ENCODE measurements around the gene RSRC1.
A peak's percentile ranks its signal among the peaks of the same experiment; 100 is the strongest.

RSRC1 gene

DNA sequence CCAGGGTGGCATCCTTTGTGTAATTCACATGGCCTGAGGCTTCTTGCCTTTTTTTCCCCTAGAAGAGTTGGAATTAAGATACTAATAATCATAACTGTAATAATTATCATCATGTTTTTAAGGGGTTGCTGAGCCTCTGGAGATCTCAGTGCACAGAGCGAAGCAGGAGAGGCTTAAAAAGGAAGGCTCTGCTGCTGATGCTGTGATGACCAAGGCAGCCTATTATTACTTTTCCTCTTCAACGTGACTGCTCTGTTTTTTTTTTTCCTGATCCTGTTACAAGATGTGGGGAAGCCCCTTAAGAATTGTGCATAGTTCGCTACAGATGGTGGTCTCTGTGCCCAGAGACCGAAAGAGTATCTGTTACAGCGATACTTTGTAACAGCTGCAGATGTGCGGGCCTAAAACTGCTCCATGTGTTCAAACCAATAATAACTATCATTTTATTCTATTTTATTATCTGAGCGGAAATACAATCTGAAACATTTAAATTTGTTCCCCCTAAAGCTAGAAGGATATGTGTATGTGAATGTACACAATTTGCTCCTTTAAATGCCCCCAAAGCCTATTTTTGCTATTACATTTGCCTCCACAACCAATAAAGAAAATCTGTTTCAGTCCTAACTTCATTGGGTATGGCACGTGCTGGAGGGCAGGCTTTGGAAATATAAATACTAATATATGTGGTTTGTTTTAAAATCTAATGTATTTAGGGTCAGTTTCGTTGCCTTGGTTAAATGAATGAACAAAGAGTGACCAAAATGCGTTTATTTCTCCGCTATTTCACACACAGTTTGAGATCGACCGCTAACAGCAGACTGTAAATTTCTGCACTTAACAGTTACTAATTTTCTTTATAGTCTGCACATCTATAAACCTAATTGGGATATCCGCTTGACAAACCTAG, 8.3 kb upstream of the RSRC1 start:
- Histone ChIP-seq H3K27ac (ENCODE audit: low read depth, low read length) (no peak overlapping the region), H3K36me3 (ENCODE audit: insufficient read depth, low read length) (peaks cover 47% of the 10 kb centered on the region), H3K79me2 (ENCODE audit: control insufficient read depth, insufficient read depth, low read length, unreplicated experiment) (peaks cover 44% of the 10 kb centered on the region), H3K27me3 (ENCODE audit: insufficient read depth, low read length) (no peaks in the 10 kb centered on the region), H3K4me1 (ENCODE audit: control insufficient read depth, insufficient read depth, low read length, unreplicated experiment) (peaks cover 14% of the 10 kb centered on the region), H2AFZ (ENCODE audit: low read length, unreplicated experiment) (no peak overlapping the region), H3K4me3 (ENCODE audit: low read depth, low read length) (peak overlapping the region; percentile 96; the same call in 1 of the 2 replicates)

DNA sequence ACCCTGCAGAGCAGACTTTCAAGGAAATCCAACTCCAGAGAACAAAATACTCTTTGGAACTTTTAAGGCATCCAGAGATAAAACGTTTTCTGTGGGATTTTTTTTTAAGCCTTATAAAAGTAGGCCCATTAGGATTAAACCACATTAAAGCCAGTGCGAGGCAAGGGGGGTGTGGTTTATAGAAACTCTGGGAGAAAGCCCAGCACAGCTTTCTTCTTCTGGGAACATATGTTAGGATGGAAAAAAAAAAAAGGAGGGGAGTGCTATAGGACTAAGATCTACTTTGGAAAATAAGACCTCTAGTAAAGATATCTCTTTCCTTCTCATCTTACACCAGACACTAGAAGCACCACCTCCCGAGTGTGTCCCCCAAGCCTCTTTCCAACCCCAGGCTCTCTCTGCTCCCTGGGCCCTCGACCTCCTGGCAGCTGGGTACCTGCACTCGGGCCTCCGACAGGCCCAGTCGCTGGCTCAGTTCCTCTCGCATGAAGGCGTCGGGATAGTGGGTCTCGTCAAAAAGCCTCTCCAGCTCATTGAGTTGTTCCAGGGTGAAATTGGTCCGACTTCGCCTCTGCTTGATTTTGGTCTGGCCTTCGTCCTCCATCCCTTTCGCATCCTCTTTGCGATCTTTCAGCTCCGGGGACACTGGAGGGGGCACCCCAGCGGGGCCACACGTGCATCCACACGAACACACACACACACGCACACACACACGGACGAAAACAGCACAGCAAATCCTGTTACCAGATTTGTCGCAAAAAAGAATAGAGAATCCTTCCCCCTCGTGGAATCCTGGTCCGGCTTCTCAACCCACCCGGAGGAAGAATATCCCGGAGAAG, 7.4 kb upstream of the RSRC1 start:
- Histone ChIP-seq H2AFZ (ENCODE audit: low read length, unreplicated experiment) (peak overlapping the region; percentile 82), H3K4me3 (ENCODE audit: low read depth, low read length) (peak overlapping the region; percentile 96), H3K27ac (ENCODE audit: low read depth, low read length) (no peak overlapping the region), H3K27me3 (ENCODE audit: insufficient read depth, low read length) (no peaks in the 10 kb centered on the region), H3K79me2 (ENCODE audit: control insufficient read depth, insufficient read depth, low read length, unreplicated experiment) (peaks cover 46% of the 10 kb centered on the region), H3K4me1 (ENCODE audit: control insufficient read depth, insufficient read depth, low read length, unreplicated experiment) (peaks cover 14% of the 10 kb centered on the region), H3K36me3 (ENCODE audit: insufficient read depth, low read length) (peaks cover 40% of the 10 kb centered on the region)

DNA sequence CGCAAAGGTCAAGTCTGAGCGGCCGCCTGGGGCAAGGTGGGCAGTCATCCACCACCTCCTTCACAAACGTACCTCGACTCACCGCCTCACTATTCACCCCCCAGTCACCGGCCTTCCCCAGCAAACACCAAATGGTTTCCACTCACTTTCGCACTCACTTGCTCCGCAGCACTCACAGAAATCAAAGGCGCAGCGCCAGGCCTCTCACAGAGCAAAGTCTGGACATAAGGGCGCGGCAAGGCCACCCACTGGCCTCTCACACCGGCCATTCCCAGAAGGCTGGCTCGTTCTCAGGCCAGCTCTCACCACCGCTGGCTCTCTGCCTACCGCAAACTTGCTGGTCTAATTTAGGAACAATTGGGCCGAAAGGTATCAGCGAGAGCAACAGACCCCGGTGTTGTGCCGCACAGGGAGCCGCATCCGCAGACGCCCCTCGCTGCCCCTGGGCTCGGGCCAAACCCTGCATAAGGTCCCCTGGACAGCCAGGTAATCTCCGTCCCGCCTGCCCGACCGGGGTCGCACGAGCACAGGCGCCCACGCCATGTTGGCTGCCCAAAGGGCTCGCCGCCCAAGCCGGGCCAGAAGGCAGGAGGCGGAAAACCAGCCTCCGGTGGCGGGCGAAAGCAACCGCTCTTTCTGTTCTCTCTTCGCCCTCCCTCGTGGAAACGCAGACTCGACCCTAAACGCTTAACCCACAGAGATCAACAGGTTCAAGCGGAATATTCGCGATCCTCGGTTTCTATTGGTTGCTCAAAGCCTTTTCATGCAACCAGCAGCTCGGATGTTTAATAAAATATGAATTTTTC, 6.6 kb upstream of the RSRC1 start:
- Histone ChIP-seq H3K79me2 (ENCODE audit: control insufficient read depth, insufficient read depth, low read length, unreplicated experiment) (peaks cover 47% of the 10 kb centered on the region), H3K4me3 (ENCODE audit: low read depth, low read length) (peak overlapping the region; percentile 96), H3K4me1 (ENCODE audit: control insufficient read depth, insufficient read depth, low read length, unreplicated experiment) (peaks cover 14% of the 10 kb centered on the region), H3K27ac (ENCODE audit: low read depth, low read length) (peak overlapping the region; percentile 27; the same call in 1 of the 2 replicates), H3K27me3 (ENCODE audit: insufficient read depth, low read length) (no peaks in the 10 kb centered on the region), H2AFZ (ENCODE audit: low read length, unreplicated experiment) (peak overlapping the region; percentile 82), H3K36me3 (ENCODE audit: insufficient read depth, low read length) (peaks cover 32% of the 10 kb centered on the region)

DNA sequence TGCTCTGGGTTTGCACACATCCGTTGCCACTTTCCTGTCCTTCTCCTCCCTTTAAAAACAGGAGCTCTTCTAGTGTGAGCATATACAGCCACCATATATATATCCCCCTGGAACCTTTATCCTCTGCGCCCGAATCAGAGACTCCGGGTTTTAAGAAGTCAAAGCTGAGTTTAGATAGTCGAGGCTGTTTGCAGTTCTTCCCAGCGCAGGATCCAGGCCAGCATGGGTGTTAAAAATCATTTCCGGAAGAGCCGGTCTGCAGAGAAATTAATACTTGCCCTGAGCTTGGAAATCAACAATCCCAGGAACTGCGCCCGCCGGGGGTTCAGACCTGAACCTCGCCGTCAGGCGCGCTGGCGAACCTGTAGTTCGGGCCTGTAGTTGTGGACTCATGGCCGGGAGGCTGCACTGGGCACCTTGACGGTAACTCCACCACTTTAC, 6.0 kb upstream of the RSRC1 start:
- no peaks in the 10 kb centered on the region for H3K27me3 ChIP-seq (ENCODE audit: insufficient read depth, low read length)
- H3K4me3 ChIP-seq (ENCODE audit: low read depth, low read length) = peak overlapping the region; percentile 96
- H3K36me3 ChIP-seq (ENCODE audit: insufficient read depth, low read length) = peaks cover 26% of the 10 kb centered on the region
- H2AFZ ChIP-seq (ENCODE audit: low read length, unreplicated experiment) = peak overlapping the region; percentile 82
- peak overlapping the region; percentile 27 for H3K27ac ChIP-seq (ENCODE audit: low read depth, low read length)
- peaks cover 14% of the 10 kb centered on the region for H3K4me1 ChIP-seq (ENCODE audit: control insufficient read depth, insufficient read depth, low read length, unreplicated experiment)
- peaks cover 49% of the 10 kb centered on the region for H3K79me2 ChIP-seq (ENCODE audit: control insufficient read depth, insufficient read depth, low read length, unreplicated experiment)

DNA sequence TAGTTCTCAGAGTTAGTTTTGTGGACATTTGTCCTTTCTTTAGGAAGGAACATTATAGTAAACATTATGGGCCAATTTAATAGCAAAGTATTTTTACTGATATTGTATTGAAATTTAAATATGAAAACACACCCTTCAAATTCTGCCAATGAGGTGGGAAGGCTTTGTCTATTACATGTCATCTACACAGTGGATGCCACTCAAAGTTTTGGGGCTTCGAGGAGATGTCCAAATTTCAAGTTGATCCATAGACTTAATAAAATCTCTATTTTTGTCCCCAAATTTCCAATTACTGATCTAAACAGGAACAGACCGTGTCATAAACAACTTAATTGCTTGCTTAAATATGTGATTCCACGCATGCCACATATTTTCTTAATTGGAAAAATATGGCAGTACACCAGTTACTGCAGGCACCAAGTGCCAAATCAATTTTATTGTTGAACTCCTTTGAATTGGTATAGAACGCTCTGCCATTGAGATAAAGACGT, 5.4 kb upstream of the RSRC1 start:
- peak overlapping the region; percentile 27 for H3K27ac ChIP-seq (ENCODE audit: low read depth, low read length)
- H3K4me1 ChIP-seq (ENCODE audit: control insufficient read depth, insufficient read depth, low read length, unreplicated experiment) = peaks cover 18% of the 10 kb centered on the region
- peaks cover 54% of the 10 kb centered on the region for H3K79me2 ChIP-seq (ENCODE audit: control insufficient read depth, insufficient read depth, low read length, unreplicated experiment)
- no peaks in the 10 kb centered on the region for H3K27me3 ChIP-seq (ENCODE audit: insufficient read depth, low read length)
- peak overlapping the region; percentile 82 for H2AFZ ChIP-seq (ENCODE audit: low read length, unreplicated experiment)
- H3K4me3 ChIP-seq (ENCODE audit: low read depth, low read length) = peak overlapping the region; percentile 96
- peaks cover 20% of the 10 kb centered on the region for H3K36me3 ChIP-seq (ENCODE audit: insufficient read depth, low read length)

DNA sequence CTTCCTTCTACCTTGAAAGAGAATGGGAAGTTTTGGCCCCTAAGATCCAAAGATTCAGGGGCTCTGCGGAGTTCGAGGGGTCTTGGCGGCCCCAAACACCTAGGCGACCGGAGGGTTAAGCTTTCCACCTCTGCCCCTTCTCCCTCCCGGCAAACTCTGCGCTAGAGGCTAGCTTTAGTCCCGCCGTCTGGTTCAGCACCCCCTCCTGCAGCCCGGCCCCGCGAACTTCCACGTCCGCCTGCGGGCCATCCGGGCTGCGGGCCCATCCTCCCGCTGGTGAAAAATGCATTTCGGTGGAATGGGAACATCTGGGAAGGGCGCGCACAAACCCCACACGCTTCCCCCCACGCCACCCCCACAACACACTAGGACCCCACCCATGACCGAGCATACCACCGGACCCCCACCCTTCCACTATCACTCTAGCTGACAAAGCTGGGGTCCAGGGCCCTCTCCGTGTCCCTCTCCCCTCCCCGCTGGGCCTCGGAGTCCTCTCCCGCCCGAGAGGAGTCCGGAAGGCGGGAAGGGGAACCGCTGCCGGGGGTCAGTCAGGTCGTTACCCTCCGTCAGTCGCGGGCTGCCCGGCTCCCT, 4.7 kb upstream of the RSRC1 start:
- Histone ChIP-seq H3K27me3 (ENCODE audit: insufficient read depth, low read length) (no peaks in the 10 kb centered on the region), H3K36me3 (ENCODE audit: insufficient read depth, low read length) (peaks cover 13% of the 10 kb centered on the region), H2AFZ (ENCODE audit: low read length, unreplicated experiment) (peak overlapping the region; percentile 97), H3K27ac (ENCODE audit: low read depth, low read length) (peak overlapping the region; percentile 73), H3K79me2 (ENCODE audit: control insufficient read depth, insufficient read depth, low read length, unreplicated experiment) (peaks cover 55% of the 10 kb centered on the region), H3K4me1 (ENCODE audit: control insufficient read depth, insufficient read depth, low read length, unreplicated experiment) (peaks cover 18% of the 10 kb centered on the region), H3K4me3 (ENCODE audit: low read depth, low read length) (peak overlapping the region; percentile 96)

DNA sequence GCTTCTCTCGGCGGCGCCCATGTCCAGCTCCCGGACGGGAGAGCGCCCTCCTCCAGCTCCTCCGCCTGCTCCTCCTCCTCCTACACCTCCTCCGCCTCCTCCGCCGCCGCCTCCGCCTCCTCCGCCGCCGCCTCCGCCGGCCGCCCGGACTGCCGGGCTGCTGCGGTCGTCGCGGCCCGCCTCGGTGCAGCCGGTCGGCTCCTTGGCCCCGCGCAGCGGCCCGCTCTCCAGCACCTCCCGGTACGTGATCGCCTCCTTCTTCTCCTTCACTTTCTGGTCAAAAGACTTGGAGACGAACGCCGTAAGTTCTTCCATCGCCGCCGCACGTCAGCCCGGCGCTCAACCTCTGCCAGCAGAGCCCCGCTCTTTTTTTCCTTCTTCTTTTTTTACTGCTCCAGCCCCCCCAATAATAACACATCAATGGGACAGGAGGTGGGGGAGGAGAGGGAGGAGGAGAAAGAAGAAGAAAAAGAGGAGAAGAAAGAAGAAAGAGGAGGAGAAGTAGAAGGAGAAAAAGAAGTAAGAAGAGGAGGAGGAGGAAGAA, 4.1 kb upstream of the RSRC1 start:
- H3K4me3 ChIP-seq (ENCODE audit: low read depth, low read length) = peak overlapping the region; percentile 96
- H3K27me3 ChIP-seq (ENCODE audit: insufficient read depth, low read length) = no peaks in the 10 kb centered on the region
- H3K79me2 ChIP-seq (ENCODE audit: control insufficient read depth, insufficient read depth, low read length, unreplicated experiment) = peaks cover 54% of the 10 kb centered on the region
- peak overlapping the region; percentile 97 for H2AFZ ChIP-seq (ENCODE audit: low read length, unreplicated experiment)
- peak overlapping the region; percentile 73 for H3K27ac ChIP-seq (ENCODE audit: low read depth, low read length)
- H3K36me3 ChIP-seq (ENCODE audit: insufficient read depth, low read length) = peaks cover 7% of the 10 kb centered on the region; the same call in 1 of the 2 replicates
- peaks cover 15% of the 10 kb centered on the region for H3K4me1 ChIP-seq (ENCODE audit: control insufficient read depth, insufficient read depth, low read length, unreplicated experiment)

DNA sequence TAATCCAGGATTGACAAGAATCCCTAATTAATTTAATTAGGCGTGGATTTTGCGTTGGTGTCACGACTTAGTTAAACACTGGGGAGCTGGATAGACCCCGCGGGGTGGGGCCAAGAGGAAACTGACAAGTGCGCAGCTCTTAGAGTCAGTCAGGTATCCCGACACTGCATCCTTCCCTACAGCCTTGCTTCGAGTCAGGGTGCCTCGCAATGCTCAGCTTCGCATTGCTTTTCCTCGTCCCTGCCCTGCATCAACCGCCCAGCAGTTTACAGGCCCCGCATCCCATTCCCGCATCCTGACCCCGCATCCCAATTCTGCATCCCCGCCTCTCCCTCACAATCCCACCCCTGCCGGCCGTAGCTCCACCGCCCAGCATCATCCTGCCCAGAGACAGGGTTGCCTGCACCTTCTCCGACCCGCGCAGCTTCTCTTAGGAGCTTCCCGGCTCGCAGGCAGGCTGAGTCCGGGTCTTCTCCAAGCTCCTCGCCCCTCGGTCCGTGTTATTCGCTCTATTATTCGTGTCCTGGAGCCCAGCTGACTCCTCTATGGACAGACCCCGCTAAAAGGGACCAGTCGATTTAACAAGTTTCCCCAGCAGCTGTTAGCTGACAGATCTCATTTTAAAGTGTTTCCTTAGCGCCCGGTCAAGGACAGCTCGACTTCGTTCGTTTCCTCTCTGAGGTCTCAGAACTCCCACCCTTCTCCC, 3.0 kb upstream of the RSRC1 start:
- Histone ChIP-seq H3K36me3 (ENCODE audit: insufficient read depth, low read length) (no peaks in the 10 kb centered on the region), H3K27me3 (ENCODE audit: insufficient read depth, low read length) (no peaks in the 10 kb centered on the region), H3K79me2 (ENCODE audit: control insufficient read depth, insufficient read depth, low read length, unreplicated experiment) (peaks cover 55% of the 10 kb centered on the region), H3K27ac (ENCODE audit: low read depth, low read length) (no peak overlapping the region), H3K4me3 (ENCODE audit: low read depth, low read length) (peak overlapping the region; percentile 96), H2AFZ (ENCODE audit: low read length, unreplicated experiment) (peak overlapping the region; percentile 97), H3K4me1 (ENCODE audit: control insufficient read depth, insufficient read depth, low read length, unreplicated experiment) (peaks cover 21% of the 10 kb centered on the region)
